OCI-LY7 (cell line): ENCODE measurements around the gene KRTAP4-9. TPM values are rescaled to one million over a fixed set of nuclear protein-coding genes. Genes with fewer than 3 reads are reported as not detected.
"Not testable (repeated sequence)": the region's sequence is repeated elsewhere in the genome, so short reads cannot be mapped to it uniquely, and the experiment has no call there.

Experiments
- BruUV-seq: library from RNA; stranded (reverse); fragments of 400-500 nt; replicated peaks from 2 replicates; lab custom pipeline; 2021; lab: Mats Ljungman, UMichigan
- CTCF ChIA-PET: fragments of 300-600 bp; sonication (Branson Sonifier 250); formaldehyde crosslinking; loops from one replicate; lab custom pipeline; 2022; ENCODE audit warnings: antibody characterized with exemption; ENCODE audit not compliant: unreplicated experiment; lab: Charles Lee
- POLR2A ChIA-PET: fragments of 300-600 bp; sonication (Branson Sonifier 250); formaldehyde crosslinking; loops from one replicate; lab custom pipeline; 2022; ENCODE audit warnings: antibody characterized with exemption; lab: Charles Lee
- DNase-seq: peaks from one replicate; pipeline ENCODE4 v3.0.0-alpha.2; 2015; ENCODE audit warnings: low spot score
- H2AFZ ChIP-seq: fragments of 200-600 bp; sonication (generic), shearing (Covaris generic); 2 replicates; pipeline ENCODE4 v1.6.1; 2014; ENCODE audit warnings: mild to moderate bottlenecking, antibody characterized with exemption, low read length, moderate library complexity
- H3K27ac ChIP-seq: fragments of 200-600 bp; sonication (generic); 2 replicates; pipeline ENCODE4 v1.5.1; 2014; ENCODE audit warnings: mixed run types, low read depth, mild to moderate bottlenecking, moderate library complexity, low read length, inconsistent platforms; ENCODE audit not compliant: poor library complexity, severe bottlenecking
- H3K36me3 ChIP-seq: fragments of 200-600 bp; sonication (generic); 2 replicates; pipeline ENCODE4 v1.6.1; 2014; ENCODE audit warnings: mild to moderate bottlenecking, antibody characterized with exemption, low read length, moderate library complexity, mixed read lengths; ENCODE audit not compliant: insufficient read depth
- H3K4me1 ChIP-seq: fragments of 200-600 bp; sonication (generic); 2 replicates; pipeline ENCODE4 v1.5.1; 2014; ENCODE audit warnings: mild to moderate bottlenecking, low read length; ENCODE audit not compliant: insufficient read depth, poor library complexity, severe bottlenecking
- H3K4me2 ChIP-seq: fragments of 200-600 bp; sonication (generic); 2 replicates; pipeline ENCODE4 v1.6.1; 2014; ENCODE audit warnings: mild to moderate bottlenecking, low read length
- H3K4me3 ChIP-seq: fragments of 200-600 bp; sonication (generic); 2 replicates; pipeline ENCODE4 v1.5.1; 2014; ENCODE audit warnings: mild to moderate bottlenecking, low read depth, low read length; ENCODE audit not compliant: poor library complexity, severe bottlenecking
- H3K79me2 ChIP-seq: fragments of 200-600 bp; sonication (generic); 2 replicates; pipeline ENCODE4 v1.6.1; 2016; ENCODE audit warnings: low read depth, mild to moderate bottlenecking, low read length, moderate library complexity, mixed read lengths; ENCODE audit not compliant: insufficient read depth
- H3K9me2 ChIP-seq: fragments of 200-600 bp; sonication (generic); 2 replicates; pipeline ENCODE4 v1.6.1; 2016; ENCODE audit warnings: mild to moderate bottlenecking, low read length, mixed read lengths; ENCODE audit not compliant: insufficient read depth
- H3K9me3 ChIP-seq: fragments of 200-600 bp; sonication (generic); 2 replicates; pipeline ENCODE4 v1.6.1; 2014; ENCODE audit warnings: mild to moderate bottlenecking, mixed run types, low read length, mixed read lengths
- H4K20me1 ChIP-seq: fragments of 200-600 bp; sonication (generic); 2 replicates; pipeline ENCODE4 v1.6.1; 2014; ENCODE audit warnings: mild to moderate bottlenecking, antibody characterized with exemption, low read length, moderate library complexity, mixed read lengths; ENCODE audit not compliant: insufficient read depth
- EZH2phosphoT487 ChIP-seq: fragments of 200-600 bp; sonication (generic); IDR thresholded peaks from 2 replicates; pipeline ENCODE4 v1.6.1; 2018; ENCODE audit warnings: low read depth, borderline replicate concordance, mild to moderate bottlenecking, mixed run types, antibody characterized with exemption, low read length, moderate library complexity, mixed read lengths
- intact Hi-C: fragments of 100-400 bp; cut with micrococcal nuclease; formaldehyde crosslinking; loops from one replicate; pipeline ENCODE4 v1.10.0; 2022; ENCODE audit not compliant: unreplicated experiment
- total RNA-seq, 2 experiments: library from RNA; depleted of rRNA in 1 of 2; stranded (reverse); fragments of >200 nt in 1 of 2; shearing (Covaris generic) in 1 of 2; gene quantifications; 2 replicates each; pipeline ENCODE4 v1.2.3, GENCODE V29; 2014 to 2022
- TF ChIP-seq, protein P1 (sequence below): fragments of 200-600 bp; sonication (generic); conservative IDR thresholded peaks from 2 replicates; pipeline ENCODE4 v1.5.1; 2014; ENCODE audit warnings: mild to moderate bottlenecking, antibody characterized with exemption, low read length, moderate library complexity, mixed read lengths

The KRTAP4-9 gene
- total RNA-seq, 2 experiments from 2014 or later, result not detected

DNA sequence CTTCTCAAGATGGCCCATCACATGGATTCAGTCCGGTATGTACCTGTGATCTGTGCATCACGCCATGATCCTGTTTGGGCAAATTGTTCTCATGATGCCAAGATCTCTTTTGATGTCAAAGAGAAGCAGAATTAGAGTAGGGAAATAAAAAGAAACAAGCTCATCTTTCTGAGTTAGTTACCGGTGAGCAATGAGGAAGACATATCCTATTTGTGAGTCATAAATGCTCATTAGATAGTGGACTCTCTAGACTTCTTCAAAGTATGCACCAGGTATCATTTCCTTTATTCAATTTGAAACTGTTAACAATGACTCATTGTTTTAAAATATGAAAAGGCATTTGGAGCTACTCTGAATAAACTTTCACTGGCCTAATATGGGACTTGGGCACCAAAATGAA, 26.8 kb downstream of the KRTAP4-9 start:
- no peaks in the 10 kb centered on the region for H4K20me1 ChIP-seq
- ChIA-PET CTCF (no interaction called here), POLR2A (no interaction called here)
- no peaks in the 10 kb centered on the region for H3K36me3 ChIP-seq
- H3K9me2 ChIP-seq, result no peaks in the 10 kb centered on the region
- H3K9me3 ChIP-seq, result no peaks in the 10 kb centered on the region
- BruUV-seq, result no TSS peak
- H3K4me1 ChIP-seq, result no peaks in the 10 kb centered on the region
- H2AFZ ChIP-seq, result no peak overlapping the region
- no peaks in the 10 kb centered on the region for H3K79me2 ChIP-seq
- TF ChIP-seq EZH2phosphoT487, result no peak
- TF ChIP-seq, protein P1, sequence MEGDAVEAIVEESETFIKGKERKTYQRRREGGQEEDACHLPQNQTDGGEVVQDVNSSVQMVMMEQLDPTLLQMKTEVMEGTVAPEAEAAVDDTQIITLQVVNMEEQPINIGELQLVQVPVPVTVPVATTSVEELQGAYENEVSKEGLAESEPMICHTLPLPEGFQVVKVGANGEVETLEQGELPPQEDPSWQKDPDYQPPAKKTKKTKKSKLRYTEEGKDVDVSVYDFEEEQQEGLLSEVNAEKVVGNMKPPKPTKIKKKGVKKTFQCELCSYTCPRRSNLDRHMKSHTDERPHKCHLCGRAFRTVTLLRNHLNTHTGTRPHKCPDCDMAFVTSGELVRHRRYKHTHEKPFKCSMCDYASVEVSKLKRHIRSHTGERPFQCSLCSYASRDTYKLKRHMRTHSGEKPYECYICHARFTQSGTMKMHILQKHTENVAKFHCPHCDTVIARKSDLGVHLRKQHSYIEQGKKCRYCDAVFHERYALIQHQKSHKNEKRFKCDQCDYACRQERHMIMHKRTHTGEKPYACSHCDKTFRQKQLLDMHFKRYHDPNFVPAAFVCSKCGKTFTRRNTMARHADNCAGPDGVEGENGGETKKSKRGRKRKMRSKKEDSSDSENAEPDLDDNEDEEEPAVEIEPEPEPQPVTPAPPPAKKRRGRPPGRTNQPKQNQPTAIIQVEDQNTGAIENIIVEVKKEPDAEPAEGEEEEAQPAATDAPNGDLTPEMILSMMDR, result no peak
- intact Hi-C loops, result no loop called here
- no peak overlapping the region for H3K4me2 ChIP-seq
- no peak overlapping the region for H3K4me3 ChIP-seq
- no peak overlapping the region for H3K27ac ChIP-seq
- no peak for DNase-seq

DNA sequence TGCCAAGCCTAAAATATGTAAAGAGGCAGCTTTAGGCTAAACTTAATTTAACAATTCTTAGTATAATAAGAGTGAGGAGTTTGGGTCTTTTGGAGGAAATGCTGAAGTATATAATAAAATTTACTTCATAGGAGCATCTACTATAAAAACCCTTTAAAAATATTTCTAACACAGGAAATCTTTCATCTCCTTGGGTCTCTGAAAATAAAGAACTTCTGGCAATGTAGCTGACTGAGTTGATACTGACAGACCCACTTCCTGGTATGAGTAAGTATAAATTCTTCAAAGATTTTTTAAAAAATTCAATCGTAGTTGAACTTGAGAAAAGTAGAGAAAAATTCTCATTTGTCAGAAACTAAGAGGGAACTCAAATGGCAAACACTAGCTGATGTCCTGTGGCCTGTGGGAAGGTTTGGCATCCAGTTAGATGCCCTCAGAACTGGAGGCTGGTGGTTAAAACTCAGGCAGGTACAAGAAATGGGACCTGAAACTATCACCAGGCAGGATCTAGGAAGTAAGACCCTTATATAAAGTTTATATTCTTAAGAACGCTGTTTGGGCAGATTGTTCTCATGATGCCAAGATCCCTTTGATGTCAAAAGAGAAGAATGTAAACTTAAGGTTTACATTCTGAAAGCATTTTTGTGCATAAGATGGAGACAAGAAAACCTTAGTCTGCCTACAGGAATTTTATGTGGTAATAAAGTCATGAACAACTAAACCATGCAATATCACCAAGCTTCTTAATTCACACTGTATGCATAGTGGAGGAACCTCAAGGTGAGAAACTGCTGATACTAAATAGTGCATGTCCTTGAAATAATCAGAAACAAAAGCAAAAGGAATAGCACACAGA, 28.9 kb downstream of the KRTAP4-9 start:
- Histone ChIP-seq H3K4me2 (no peak overlapping the region), H3K4me3 (no peak overlapping the region), H3K9me3 (no peaks in the 10 kb centered on the region), H3K36me3 (no peaks in the 10 kb centered on the region), H2AFZ (no peak overlapping the region), H3K4me1 (no peaks in the 10 kb centered on the region), H4K20me1 (no peaks in the 10 kb centered on the region), H3K27ac (no peak overlapping the region), H3K79me2 (no peaks in the 10 kb centered on the region), H3K9me2 (no peaks in the 10 kb centered on the region)
- ChIA-PET POLR2A (interaction anchor here (1.2 kb wide), 1 partner anchor 10 kb away, joined by 3 read pairs; the partner anchor contains the start of gene KRTAP4-12), CTCF (no interaction called here)
- no peak for DNase-seq
- BruUV-seq, result no TSS peak
- intact Hi-C loops, result no loop called here
- TF ChIP-seq, protein P1, result no peak
- no peak for TF ChIP-seq EZH2phosphoT487

DNA sequence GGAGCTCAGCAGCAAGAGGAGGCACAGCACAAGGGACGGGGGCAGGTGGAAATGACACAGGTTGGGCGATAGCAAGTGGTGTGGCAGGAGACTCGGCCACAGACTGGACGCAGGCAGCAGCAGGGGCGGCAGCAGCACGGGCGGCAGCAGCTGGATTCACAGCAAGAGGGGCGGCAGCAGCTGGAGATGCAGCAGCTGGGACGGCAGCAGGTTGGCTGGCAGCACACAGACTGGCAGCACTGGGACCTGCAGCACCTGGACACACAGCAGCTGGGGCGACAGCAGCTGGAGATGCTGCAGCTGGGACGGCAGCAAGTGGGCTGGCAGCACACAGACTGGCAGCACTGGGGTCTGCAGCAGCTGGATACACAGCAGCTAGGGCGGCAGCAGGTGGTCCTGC, 34.7 kb downstream of the KRTAP4-9 start:
- CTCF ChIA-PET, H3K36me3 ChIP-seq, H3K27ac ChIP-seq, H3K9me2 ChIP-seq, H3K4me1 ChIP-seq, H3K4me3 ChIP-seq, H3K79me2 ChIP-seq, BruUV-seq, DNase-seq, H2AFZ ChIP-seq, H4K20me1 ChIP-seq, H3K9me3 ChIP-seq, intact Hi-C loops, POLR2A ChIA-PET, H3K4me2 ChIP-seq: not testable (repeated sequence)
